HCT116 (cell line): ENCODE measurements around the gene MSMP. TPM values are rescaled to one million over a fixed set of nuclear protein-coding genes. Genes with fewer than 3 reads are reported as not detected.

Experiments
- ATAC-seq: fragments of 200-7000 bp; cut with Tn5 transposase; 2 replicates; pipeline ENCODE4 v1.9.1; 2020; ENCODE audit warnings: mild to moderate bottlenecking, moderate library complexity
- BruUV-seq: library from RNA; stranded (reverse); fragments of 400-500 nt; replicated peaks from 2 replicates; lab custom pipeline; 2021; lab: Mats Ljungman, UMichigan
- CTCF ChIA-PET: fragments of 300-600 bp; sonication (Branson Sonifier 250); formaldehyde crosslinking; loops from one replicate; lab custom pipeline; 2021; ENCODE audit warnings: antibody characterized with exemption; lab: Charles Lee
- POLR2A ChIA-PET: fragments of 300-600, 350-600 bp; sonication (Branson Sonifier 250); formaldehyde crosslinking; loops from one replicate; lab custom pipeline; 2021; ENCODE audit warnings: antibody characterized with exemption; lab: Charles Lee
- RAD21 ChIA-PET, 2 experiments: fragments of 300-600 bp; sonication (Branson Sonifier 250); formaldehyde crosslinking; loops; one replicate each; lab custom pipeline; 2023; ENCODE audit warnings: low total read pairs in 2 of 2; ENCODE audit not compliant: uncharacterized antibody in 2 of 2, unreplicated experiment in 2 of 2, low non-redundant PET in 1 of 2; lab: Charles Lee
- DNase-seq: peaks from one replicate; pipeline ENCODE4 v3.0.0-alpha.2; 2010; ENCODE audit warnings: low read depth, low spot score
- H2AFZ ChIP-seq: fragments of 200-600 bp; shearing (Covaris generic), sonication (generic); 2 replicates; pipeline ENCODE4 v1.6.1; 2017; ENCODE audit warnings: low read depth, mixed run types, mixed read lengths, antibody characterized with exemption, low read length; ENCODE audit not compliant: poor library complexity, severe bottlenecking
- H3K27ac ChIP-seq: 2 replicates; pipeline ENCODE4 v1.5.1; 2012; ENCODE audit warnings: low read depth, low read length
- H3K27me3 ChIP-seq: fragments of 200-600 bp; sonication (generic); 2 replicates; pipeline ENCODE4 v1.6.1; 2016; ENCODE audit warnings: mixed run types, low read length, mixed read lengths; ENCODE audit not compliant: insufficient read depth
- H3K36me3 ChIP-seq, 2 experiments: fragments of 200-500 bp in 1 of 2; fragments of 200-600 bp in 1 of 2; sonication (Bioruptor generic) in 1 of 2; sonication (generic) in 1 of 2; 2 replicates each; pipeline versions ENCODE4 v1.5.1 to v1.6.1; 2014 to 2016; ENCODE audit warnings: low read length in 2 of 2, inconsistent platforms in 1 of 2, mixed read lengths in 1 of 2, mixed run types in 1 of 2; ENCODE audit not compliant: insufficient read depth in 2 of 2, control insufficient read depth in 1 of 2
- H3K4me1 ChIP-seq, 2 experiments: fragments of 200-600 bp in 1 of 2; sonication (generic) in 1 of 2; 2 replicates each; pipeline versions ENCODE4 v1.5.1 to v1.6.1; 2012 to 2017; ENCODE audit warnings: low read length in 2 of 2, inconsistent platforms in 1 of 2, mild to moderate bottlenecking in 1 of 2, mixed read lengths in 1 of 2, mixed run types in 1 of 2, moderate library complexity in 1 of 2; ENCODE audit not compliant: insufficient read depth in 2 of 2, control insufficient read depth in 1 of 2
- H3K4me2 ChIP-seq: fragments of 200-600 bp; sonication (generic); 2 replicates; pipeline ENCODE4 v1.6.1; 2017; ENCODE audit warnings: mixed run types, low read length, mixed read lengths
- H3K4me3 ChIP-seq, 2 experiments: fragments of 200-600 bp in 1 of 2; sonication (generic) in 1 of 2; replicated peaks in 1 of 2; 2 replicates each; pipeline ENCODE4 v1.5.1; 2011 to 2016; ENCODE audit warnings: low read length in 2 of 2, control low read depth in 1 of 2, low read depth in 1 of 2, mild to moderate bottlenecking in 1 of 2, mixed read lengths in 1 of 2, mixed run types in 1 of 2
- H3K79me2 ChIP-seq: fragments of 200-600 bp; sonication (generic); 2 replicates; pipeline ENCODE4 v1.6.1; 2017; ENCODE audit warnings: mild to moderate bottlenecking, mixed run types, low read length, moderate library complexity, mixed read lengths; ENCODE audit not compliant: insufficient read depth
- H3K9ac ChIP-seq: fragments of 200-600 bp; sonication (generic); 2 replicates; pipeline ENCODE4 v1.6.1; 2016; ENCODE audit warnings: low read length, mixed read lengths
- H3K9me2 ChIP-seq: fragments of 200-600 bp; sonication (generic), shearing (Covaris generic); 2 replicates; pipeline ENCODE4 v1.6.1; 2017; ENCODE audit warnings: mixed run types, mild to moderate bottlenecking, moderate library complexity; ENCODE audit not compliant: insufficient read depth
- H3K9me3 ChIP-seq, 2 experiments: fragments of 200-500 bp in 1 of 2; fragments of 200-600 bp in 1 of 2; sonication (Bioruptor generic) in 1 of 2; sonication (generic) in 1 of 2; 2 replicates each; pipeline ENCODE4 v1.6.1; 2014 to 2017; ENCODE audit warnings: low read length in 2 of 2, mixed read lengths in 2 of 2, inconsistent platforms in 1 of 2, low read depth in 1 of 2, mild to moderate bottlenecking in 1 of 2, mixed run types in 1 of 2, moderate library complexity in 1 of 2; ENCODE audit not compliant: control insufficient read depth in 1 of 2, insufficient read depth in 1 of 2
- H4K20me1 ChIP-seq: fragments of 200-600 bp; sonication (generic), shearing (Covaris generic); 2 replicates; pipeline ENCODE4 v1.6.1; 2017; ENCODE audit warnings: mixed run types, mild to moderate bottlenecking, moderate library complexity; ENCODE audit not compliant: insufficient read depth
- ATF3 ChIP-seq: IDR thresholded peaks from 2 replicates; pipeline ENCODE4 v1.6.1; 2012
- ELF1 ChIP-seq: IDR thresholded peaks from 2 replicates; pipeline ENCODE4 v1.6.1; 2012; ENCODE audit warnings: low read depth, borderline replicate concordance
- EZH2 ChIP-seq: fragments of 200-600 bp; sonication (generic); IDR thresholded peaks from 2 replicates; pipeline ENCODE4 v1.6.1; 2017; ENCODE audit warnings: antibody characterized with exemption, mixed run types
- EZH2phosphoT487 ChIP-seq: fragments of 200-600 bp; IDR thresholded peaks from 2 replicates; pipeline ENCODE4 v1.6.1; 2018; ENCODE audit warnings: antibody characterized with exemption, borderline replicate concordance
- POLR2AphosphoS5 ChIP-seq: IDR thresholded peaks from 2 replicates; pipeline ENCODE4 v1.6.1; 2011; ENCODE audit warnings: mild to moderate bottlenecking, low read depth, low read length, moderate library complexity
- TCF7L2 ChIP-seq: IDR thresholded peaks from 2 replicates; pipeline ENCODE4 v1.7.0; 2011; ENCODE audit warnings: borderline replicate concordance, inconsistent platforms; ENCODE audit not compliant: insufficient read depth, insufficient read length; ENCODE audit errors: extremely low read depth
- ZNF274 ChIP-seq: fragments of 200-500 bp; sonication (Bioruptor generic); IDR thresholded peaks from 2 replicates; pipeline ENCODE4 v1.6.1; 2014; ENCODE audit warnings: mild to moderate bottlenecking, low read depth, low read length, inconsistent platforms
- intact Hi-C: fragments of 100-400 bp; cut with micrococcal nuclease; formaldehyde crosslinking; loops from 2 replicates; pipeline ENCODE4 v1.10.0; 2022
- total RNA-seq: library from RNA; stranded (reverse); gene quantifications from one replicate; pipeline ENCODE4 v1.2.1, GENCODE V29; 2021; ENCODE audit not compliant: unreplicated experiment
- TF ChIP-seq, protein P1 (sequence below), 3 experiments: fragments of 200-600 bp in 1 of 3; sonication (generic) in 1 of 3; IDR thresholded peaks in 2 of 3; conservative IDR thresholded peaks in 1 of 3; 2 replicates each; pipeline ENCODE4 v1.5.1; 2012 to 2017; ENCODE audit warnings: low read depth in 2 of 3, low read length in 2 of 3, antibody characterized with exemption in 1 of 3, borderline replicate concordance in 1 of 3, control low read depth in 1 of 3, mild to moderate bottlenecking in 1 of 3, mixed read lengths in 1 of 3, mixed run types in 1 of 3, moderate library complexity in 1 of 3; ENCODE audit not compliant: insufficient read depth in 1 of 3

Gene MSMP
- total RNA-seq, 1 experiment from 2014 or later = 1.2 TPM

DNA sequence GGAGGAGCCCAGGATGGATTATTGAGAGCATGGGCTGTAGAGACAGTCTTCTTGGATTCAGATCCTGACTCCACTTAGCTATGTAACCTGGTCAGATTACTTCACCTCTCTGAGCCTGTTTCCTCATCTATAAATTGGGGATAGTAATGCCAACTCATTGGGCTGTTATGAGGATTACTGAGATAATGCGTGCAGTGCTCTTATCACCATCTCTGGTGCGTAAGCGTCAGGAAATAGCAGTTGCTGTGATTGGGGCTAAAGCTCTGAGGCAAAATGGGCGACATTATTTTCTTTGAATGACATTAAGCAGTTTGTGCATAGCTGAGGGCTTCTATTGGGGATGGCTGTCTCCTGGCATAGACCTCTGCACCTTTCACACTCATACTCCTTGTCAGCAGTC lies 995 bp upstream of the MSMP start:
- no TSS peak for BruUV-seq
- Histone ChIP-seq H3K27me3 (no peaks in the 10 kb centered on the region), H3K79me2 (peaks cover 32% of the 10 kb centered on the region), H3K9me2 (no peaks in the 10 kb centered on the region), H3K4me1 (peaks cover 11 to 24% of the 10 kb centered on the region in 2 experiments), H3K9me3 (no peaks in the 10 kb centered on the region), H3K9ac (no peak overlapping the region), H3K27ac (no peak overlapping the region), H3K4me2 (no peak overlapping the region), H3K36me3 (peaks cover 18 to 24% of the 10 kb centered on the region in 2 experiments; a peak in 3 of 4 replicates), H3K4me3 (no peak overlapping the region), H2AFZ (no peak overlapping the region), H4K20me1 (no peaks in the 10 kb centered on the region)
- TF ChIP-seq ELF1 = no peak
- no peak for TF ChIP-seq EZH2
- no peak for TF ChIP-seq POLR2AphosphoS5
- TF ChIP-seq ZNF274 = no peak
- TF ChIP-seq TCF7L2 = no peak
- TF ChIP-seq ATF3 = no peak
- TF ChIP-seq EZH2phosphoT487 = no peak
- TF ChIP-seq, protein P1, sequence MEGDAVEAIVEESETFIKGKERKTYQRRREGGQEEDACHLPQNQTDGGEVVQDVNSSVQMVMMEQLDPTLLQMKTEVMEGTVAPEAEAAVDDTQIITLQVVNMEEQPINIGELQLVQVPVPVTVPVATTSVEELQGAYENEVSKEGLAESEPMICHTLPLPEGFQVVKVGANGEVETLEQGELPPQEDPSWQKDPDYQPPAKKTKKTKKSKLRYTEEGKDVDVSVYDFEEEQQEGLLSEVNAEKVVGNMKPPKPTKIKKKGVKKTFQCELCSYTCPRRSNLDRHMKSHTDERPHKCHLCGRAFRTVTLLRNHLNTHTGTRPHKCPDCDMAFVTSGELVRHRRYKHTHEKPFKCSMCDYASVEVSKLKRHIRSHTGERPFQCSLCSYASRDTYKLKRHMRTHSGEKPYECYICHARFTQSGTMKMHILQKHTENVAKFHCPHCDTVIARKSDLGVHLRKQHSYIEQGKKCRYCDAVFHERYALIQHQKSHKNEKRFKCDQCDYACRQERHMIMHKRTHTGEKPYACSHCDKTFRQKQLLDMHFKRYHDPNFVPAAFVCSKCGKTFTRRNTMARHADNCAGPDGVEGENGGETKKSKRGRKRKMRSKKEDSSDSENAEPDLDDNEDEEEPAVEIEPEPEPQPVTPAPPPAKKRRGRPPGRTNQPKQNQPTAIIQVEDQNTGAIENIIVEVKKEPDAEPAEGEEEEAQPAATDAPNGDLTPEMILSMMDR (IDR thresholded peaks at IDR 0.05 in 2 of 3, conservative IDR thresholded peaks at IDR 0.05 in 1 of 3; ENCODE audit: borderline replicate concordance in 1 of 3, insufficient read depth in 1 of 3, low read depth in 2 of 3, low read length in 2 of 3) = no peak
- CTCF ChIA-PET = no interaction called here
- intact Hi-C loops = no loop called here
- RAD21 ChIA-PET = no interaction called here
- DNase-seq = no peak
- ATAC-seq = no peak
- POLR2A ChIA-PET = no interaction called here
